ENCODE data around the gene DRC7.

- TF ChIP-seq, protein P1, sequence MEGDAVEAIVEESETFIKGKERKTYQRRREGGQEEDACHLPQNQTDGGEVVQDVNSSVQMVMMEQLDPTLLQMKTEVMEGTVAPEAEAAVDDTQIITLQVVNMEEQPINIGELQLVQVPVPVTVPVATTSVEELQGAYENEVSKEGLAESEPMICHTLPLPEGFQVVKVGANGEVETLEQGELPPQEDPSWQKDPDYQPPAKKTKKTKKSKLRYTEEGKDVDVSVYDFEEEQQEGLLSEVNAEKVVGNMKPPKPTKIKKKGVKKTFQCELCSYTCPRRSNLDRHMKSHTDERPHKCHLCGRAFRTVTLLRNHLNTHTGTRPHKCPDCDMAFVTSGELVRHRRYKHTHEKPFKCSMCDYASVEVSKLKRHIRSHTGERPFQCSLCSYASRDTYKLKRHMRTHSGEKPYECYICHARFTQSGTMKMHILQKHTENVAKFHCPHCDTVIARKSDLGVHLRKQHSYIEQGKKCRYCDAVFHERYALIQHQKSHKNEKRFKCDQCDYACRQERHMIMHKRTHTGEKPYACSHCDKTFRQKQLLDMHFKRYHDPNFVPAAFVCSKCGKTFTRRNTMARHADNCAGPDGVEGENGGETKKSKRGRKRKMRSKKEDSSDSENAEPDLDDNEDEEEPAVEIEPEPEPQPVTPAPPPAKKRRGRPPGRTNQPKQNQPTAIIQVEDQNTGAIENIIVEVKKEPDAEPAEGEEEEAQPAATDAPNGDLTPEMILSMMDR (IDR thresholded peaks at IDR 0.05) = no peak
- TF ChIP-seq SIN3A (IDR thresholded peaks at IDR 0.05; ENCODE audit: borderline replicate concordance, insufficient read depth, low read depth, low read length) (no peak), TCF7L2 (IDR thresholded peaks at IDR 0.05; ENCODE audit: low read depth, low read length) (no peak)
Measured at GRCh38 chr16:57683636-57684545, 10.7 kb upstream of the DRC7 start.
